IMR-90 (cell line): Measurements from ENCODE around the gene CROT. TPM values are rescaled to one million over a fixed set of nuclear protein-coding genes. Genes with fewer than 3 reads are reported as not detected.

Experiments used
- ATAC-seq: fragments of 200-7000 bp; cut with Tn5 transposase; 2 replicates; pipeline ENCODE4 v1.9.1; 2020; ENCODE audit warnings: low read depth, mild to moderate bottlenecking, moderate library complexity
- BruUV-seq: library from RNA; stranded (reverse); fragments of 400-500 nt; replicated peaks from 2 replicates; lab custom pipeline; 2021; lab: Mats Ljungman, UMichigan
- CTCF ChIA-PET: fragments of 300-600 bp; formaldehyde crosslinking; extraction: SDS; loops from one replicate; lab custom pipeline; 2021; ENCODE audit warnings: antibody characterized with exemption; lab: Yijun Ruan, JAX
- POLR2A ChIA-PET: fragments of 300-600 bp; sonication (Branson Sonifier 250); formaldehyde crosslinking; loops from one replicate; lab custom pipeline; 2022; ENCODE audit warnings: antibody characterized with exemption; ENCODE audit not compliant: unreplicated experiment; lab: Charles Lee
- DNase-seq: peaks from one replicate; pipeline ENCODE4 v3.0.0; 2013
- H2AFZ ChIP-seq: replicated peaks from 2 replicates; pipeline ENCODE3; 2013; ENCODE audit warnings: low read length, mild to moderate bottlenecking; ENCODE audit not compliant: poor library complexity
- H2AK5ac ChIP-seq: 2 replicates; pipeline ENCODE4 v1.6.1; 2013; ENCODE audit warnings: low read depth, low read length, inconsistent platforms
- H2AK9ac ChIP-seq: replicated peaks from 2 replicates; pipeline ENCODE3; 2013; ENCODE audit warnings: mild to moderate bottlenecking, low read depth, low read length, moderate library complexity; ENCODE audit not compliant: poor library complexity
- H2BK120ac ChIP-seq: 2 replicates; pipeline ENCODE4 v1.6.1; 2013; ENCODE audit warnings: low read depth, low read length, inconsistent platforms
- H2BK15ac ChIP-seq: 3 replicates; pipeline ENCODE4 v1.6.1; 2013; ENCODE audit warnings: low read depth, low read length, inconsistent platforms
- H2BK20ac ChIP-seq: 2 replicates; pipeline ENCODE4 v1.6.1; 2013; ENCODE audit warnings: low read depth, mild to moderate bottlenecking, inconsistent platforms, low read length, moderate library complexity
- H2BK5ac ChIP-seq: 2 replicates; pipeline ENCODE4 v1.6.1; 2013; ENCODE audit warnings: mild to moderate bottlenecking, low read depth, low read length, inconsistent platforms; ENCODE audit not compliant: poor library complexity, severe bottlenecking
- H3K14ac ChIP-seq: replicated peaks from 2 replicates; pipeline ENCODE4 v1.6.1; 2013; ENCODE audit warnings: low read depth, low read length, inconsistent platforms
- H3K18ac ChIP-seq: 2 replicates; pipeline ENCODE4 v1.6.1; 2013; ENCODE audit warnings: low read depth, low read length, control low read depth
- H3K23ac ChIP-seq: 2 replicates; pipeline ENCODE4 v1.6.1; 2013; ENCODE audit warnings: low read depth, low read length, inconsistent platforms
- H3K27ac ChIP-seq: 2 replicates; pipeline ENCODE4 v1.5.1; 2013; ENCODE audit warnings: mild to moderate bottlenecking, control low read depth, low read length; ENCODE audit not compliant: insufficient read depth
- H3K27me3 ChIP-seq: 2 replicates; pipeline ENCODE4 v1.6.1; 2013; ENCODE audit warnings: low read length; ENCODE audit not compliant: control insufficient read depth, insufficient read depth
- H3K36me3 ChIP-seq: 2 replicates; pipeline ENCODE4 v1.6.1; 2013; ENCODE audit warnings: low read length, mixed read lengths; ENCODE audit not compliant: control insufficient read depth, insufficient read depth
- H3K4ac ChIP-seq: 2 replicates; pipeline ENCODE4 v1.6.1; 2013; ENCODE audit warnings: low read depth, low read length, inconsistent platforms
- H3K4me1 ChIP-seq: 2 replicates; pipeline ENCODE4 v1.6.1; 2013; ENCODE audit warnings: low read length, mixed read lengths; ENCODE audit not compliant: control insufficient read depth, insufficient read depth
- H3K4me2 ChIP-seq: 2 replicates; pipeline ENCODE4 v1.6.1; 2013; ENCODE audit warnings: low read depth, mild to moderate bottlenecking, control low read depth, low read length, moderate library complexity
- H3K4me3 ChIP-seq: 2 replicates; pipeline ENCODE4 v1.5.1; 2013; ENCODE audit warnings: low read depth, mild to moderate bottlenecking, control low read depth, low read length, moderate library complexity; ENCODE audit not compliant: insufficient read depth
- H3K56ac ChIP-seq: 2 replicates; pipeline ENCODE4 v1.6.1; 2013; ENCODE audit warnings: low read length, inconsistent platforms; ENCODE audit not compliant: insufficient read depth; ENCODE audit errors: extremely low read depth
- H3K79me1 ChIP-seq, 2 experiments: 2 replicates each; pipeline ENCODE4 v1.6.1; 2013; ENCODE audit warnings: low read length in 2 of 2, inconsistent platforms in 1 of 2, low read depth in 1 of 2
- H3K9ac ChIP-seq: 2 replicates; pipeline ENCODE4 v1.6.1; 2013; ENCODE audit warnings: low read depth, low read length, control low read depth
- H3K9me1 ChIP-seq: 2 replicates; pipeline ENCODE4 v1.6.1; 2013; ENCODE audit warnings: low read length, inconsistent platforms; ENCODE audit not compliant: insufficient read depth
- H3K9me3 ChIP-seq: 2 replicates; pipeline ENCODE4 v1.6.1; 2013; ENCODE audit warnings: low read length; ENCODE audit not compliant: control insufficient read depth, insufficient read depth
- H4K20me1 ChIP-seq: 2 replicates; pipeline ENCODE4 v1.6.1; 2013; ENCODE audit warnings: low read length, inconsistent platforms; ENCODE audit not compliant: insufficient read depth
- H4K5ac ChIP-seq: 2 replicates; pipeline ENCODE4 v1.6.1; 2013; ENCODE audit warnings: mild to moderate bottlenecking, low read depth, low read length, control low read depth
- H4K8ac ChIP-seq, 2 experiments: 2 replicates each; pipeline ENCODE4 v1.6.1; 2013; ENCODE audit warnings: low read depth in 2 of 2, low read length in 2 of 2, control low read depth in 1 of 2, inconsistent platforms in 1 of 2
- H4K91ac ChIP-seq: 2 replicates; pipeline ENCODE4 v1.6.1; 2013; ENCODE audit warnings: low read depth, low read length, inconsistent platforms; ENCODE audit not compliant: insufficient read depth
- BHLHE40 ChIP-seq: fragments of 150-350 bp; IDR thresholded peaks from 2 replicates; pipeline ENCODE4 v1.6.1; 2016; ENCODE audit warnings: mild to moderate bottlenecking, low read depth, low read length
- CEBPB ChIP-seq: IDR thresholded peaks from 2 replicates; pipeline ENCODE4 v1.6.1; 2012; ENCODE audit warnings: low read depth, low read length, improper control_type of control experiment
- CHD1 ChIP-seq: IDR thresholded peaks from 2 replicates; pipeline ENCODE4 v1.6.1; 2012; ENCODE audit warnings: low read depth, low read length, improper control_type of control experiment
- CTCF ChIP-seq: conservative IDR thresholded peaks from 2 replicates; pipeline ENCODE4 v1.5.1; 2012; ENCODE audit warnings: mild to moderate bottlenecking, low read depth, low read length, improper control_type of control experiment
- FOS ChIP-seq: fragments of 150-350 bp; IDR thresholded peaks from 2 replicates; pipeline ENCODE4 v1.6.1; 2016; ENCODE audit warnings: low read depth, low read length
- MAFK ChIP-seq: IDR thresholded peaks from 2 replicates; pipeline ENCODE4 v1.6.1; 2012; ENCODE audit warnings: low read depth, low read length, improper control_type of control experiment
- MAZ ChIP-seq: IDR thresholded peaks from 2 replicates; pipeline ENCODE4 v1.6.1; 2012; ENCODE audit warnings: low read depth, mild to moderate bottlenecking, low read length, improper control_type of control experiment, moderate library complexity, borderline replicate concordance
- MXI1 ChIP-seq: IDR thresholded peaks from 2 replicates; pipeline ENCODE4 v1.6.1; 2012; ENCODE audit warnings: low read depth, mild to moderate bottlenecking, low read length, moderate library complexity, borderline replicate concordance
- NFE2L2 ChIP-seq: fragments of 150-350 bp; IDR thresholded peaks from 2 replicates; pipeline ENCODE4 v1.6.1; 2016; ENCODE audit warnings: low read depth, mild to moderate bottlenecking, low read length
- POLR2A ChIP-seq: IDR thresholded peaks from 2 replicates; pipeline ENCODE4 v1.6.1; 2012; ENCODE audit warnings: mild to moderate bottlenecking, low read depth, low read length
- RAD21 ChIP-seq: IDR thresholded peaks from 2 replicates; pipeline ENCODE4 v1.6.1; 2012; ENCODE audit warnings: low read length, improper control_type of control experiment
- RCOR1 ChIP-seq: IDR thresholded peaks from 2 replicates; pipeline ENCODE4 v1.6.1; 2012; ENCODE audit warnings: mild to moderate bottlenecking, low read length, improper control_type of control experiment; ENCODE audit not compliant: insufficient replicate concordance
- RFX5 ChIP-seq: IDR thresholded peaks from 2 replicates; pipeline ENCODE4 v1.8.0; 2012; ENCODE audit warnings: low read depth, mild to moderate bottlenecking, low read length, moderate library complexity
- SMC3 ChIP-seq: fragments of 150-350 bp; IDR thresholded peaks from 2 replicates; pipeline ENCODE4 v1.6.1; 2016; ENCODE audit warnings: low read depth, mild to moderate bottlenecking, antibody characterized with exemption, low read length, moderate library complexity
- USF2 ChIP-seq: fragments of 150-350 bp; IDR thresholded peaks from 2 replicates; pipeline ENCODE4 v1.6.1; 2017; ENCODE audit warnings: mild to moderate bottlenecking, antibody characterized with exemption, low read length, low read depth
- WGBS, 2 experiments: methylation state at CpG; one replicate each; pipeline versions ENCODE4 v1.1.5 to v1.1.7; 2013; ENCODE audit warnings: missing lambda C conversion rate in 2 of 2; ENCODE audit not compliant: insufficient read length in 1 of 2; ENCODE audit errors: extremely low coverage in 2 of 2; 5-methylcytosine and 5-hydroxymethylcytosine counted together
- dilution Hi-C: fragments of 300-500 bp; cut with HindIII; formaldehyde crosslinking; loops from one replicate; pipeline ENCODE4 v1.14.3; 2018; ENCODE audit warnings: low sequenced_read_pairs; ENCODE audit not compliant: unreplicated experiment
- in situ Hi-C: fragments of 300-500 bp; cut with MboI; formaldehyde crosslinking; loops from 3 replicates; pipeline ENCODE4 v1.14.3; 2019; ENCODE audit warnings: low sequenced_read_pairs, inconsistent platforms, mixed read lengths
- intact Hi-C: fragments of 100-400 bp; cut with micrococcal nuclease; formaldehyde crosslinking; loops from 2 replicates; pipeline ENCODE4 v1.10.0; 2022
- polyA plus RNA-seq, 3 experiments: library from polyadenylated mRNA; depleted of rRNA; stranded (reverse); fragments of >200 nt; gene quantifications; 2 replicates each; pipeline ENCODE4 v1.2.3, GENCODE V29; 2012; ENCODE audit warnings: low replicate concordance in 1 of 3
- total RNA-seq: library from RNA; depleted of rRNA; stranded (reverse); fragments of >200 nt; gene quantifications from 2 replicates; pipeline ENCODE4 v1.2.3, GENCODE V29; 2012

Gene CROT
- total and polyA plus RNA-seq, 2 of the 4 experiments (the other 2 are of a cell fraction) = 7.5 to 10.0 TPM

GRCh38 chr7:87316846-87317552, 28.5 kb upstream of the CROT start:
- no peak overlapping the region for H3K4me3 ChIP-seq
- peak overlapping the region; percentile 93 for H3K27ac ChIP-seq
- peak overlapping the region; percentile 96 for H2BK5ac ChIP-seq
- H2AK9ac ChIP-seq = no peak overlapping the region
- H4K91ac ChIP-seq = peak overlapping the region; percentile 93
- H3K9ac ChIP-seq = peak overlapping the region; percentile 77
- peak; percentile 75 for ATAC-seq
- peak overlapping the region; percentile 97 for H3K4ac ChIP-seq
- H2BK20ac ChIP-seq = peak overlapping the region; percentile 98
- no peaks in the 10 kb centered on the region for H3K79me1 ChIP-seq
- CTCF ChIA-PET = interaction anchor here (0.9 to 5.2 kb wide), 7 partner anchors 10 to 119 kb away, joined by 3 to 38 read pairs (median 3); no protein-coding TSS in a partner anchor
- H3K9me3 ChIP-seq = no peaks in the 10 kb centered on the region
- H3K23ac ChIP-seq = peak overlapping the region; percentile 90
- 27% methylated on average over 1 of the region's 1 CpG; no CpG with 5 or more reads in 1 of the 2 experiments for WGBS, 2 experiments
- peaks cover 8% of the 10 kb centered on the region; the same call in 1 of the 2 replicates for H3K9me1 ChIP-seq
- H3K4me2 ChIP-seq = peak overlapping the region; percentile 84
- intact Hi-C loops (loop anchor here (1.0 to 10.0 kb wide), 4 partner anchors 28 to 258 kb away; partner anchors contain the start of genes CROT and DMTF1), in situ Hi-C loops (loop anchor here (10.0 kb wide), 1 partner anchor 558 kb away; the partner anchor contains the start of genes DBF4 and SLC25A40), dilution Hi-C loops (no loop called here)
- DNase-seq = peak; percentile 99
- H2AFZ ChIP-seq = peak overlapping the region; percentile 23
- peak overlapping the region; percentile 75 to 94 for H4K8ac ChIP-seq
- H2BK120ac ChIP-seq = peak overlapping the region; percentile 99
- peak overlapping the region; percentile 98 for H3K18ac ChIP-seq
- H3K56ac ChIP-seq = peak overlapping the region; percentile 96
- H4K5ac ChIP-seq = peak overlapping the region; percentile 95
- no TSS peak for BruUV-seq
- POLR2A ChIA-PET = interaction anchor here (0.7 to 3.6 kb wide), 3 partner anchors 28 to 103 kb away, joined by 4 to 15 read pairs (median 15); partner anchors contain the start of gene CROT
- H4K20me1 ChIP-seq = no peaks in the 10 kb centered on the region
- peaks cover 19% of the 10 kb centered on the region for H3K4me1 ChIP-seq
- H3K36me3 ChIP-seq = no peaks in the 10 kb centered on the region
- peak overlapping the region; percentile 91 for H2AK5ac ChIP-seq
- peak overlapping the region; percentile 91 for H3K14ac ChIP-seq
- H3K27me3 ChIP-seq = no peaks in the 10 kb centered on the region
- H2BK15ac ChIP-seq = peak overlapping the region; percentile 68; the same call in 2 of the 3 replicates
- TF ChIP-seq CEBPB (peak; percentile 97), RCOR1 (no peak), FOS (peak; percentile 96), NFE2L2 (no peak), RAD21 (no peak), MXI1 (no peak), RFX5 (no peak), POLR2A (no peak), SMC3 (no peak), CHD1 (no peak), MAFK (no peak), USF2 (no peak), BHLHE40 (peak; percentile 63), CTCF (no peak), MAZ (peak; percentile 13; the same call in 1 of the 2 replicates)
